Ecto neural progenitor cell (in vitro differentiated cells): ENCODE results near the gene CARD16.
"Not testable (repeated sequence)": the region's sequence is repeated elsewhere in the genome, so short reads cannot be mapped to it uniquely, and the experiment has no call there.

ENCODE experiments used
- DNase-seq: peaks from one replicate; pipeline ENCODE4 v3.0.0-alpha.2; 2018; ENCODE audit warnings: low spot score

The CARD16 gene

DNA sequence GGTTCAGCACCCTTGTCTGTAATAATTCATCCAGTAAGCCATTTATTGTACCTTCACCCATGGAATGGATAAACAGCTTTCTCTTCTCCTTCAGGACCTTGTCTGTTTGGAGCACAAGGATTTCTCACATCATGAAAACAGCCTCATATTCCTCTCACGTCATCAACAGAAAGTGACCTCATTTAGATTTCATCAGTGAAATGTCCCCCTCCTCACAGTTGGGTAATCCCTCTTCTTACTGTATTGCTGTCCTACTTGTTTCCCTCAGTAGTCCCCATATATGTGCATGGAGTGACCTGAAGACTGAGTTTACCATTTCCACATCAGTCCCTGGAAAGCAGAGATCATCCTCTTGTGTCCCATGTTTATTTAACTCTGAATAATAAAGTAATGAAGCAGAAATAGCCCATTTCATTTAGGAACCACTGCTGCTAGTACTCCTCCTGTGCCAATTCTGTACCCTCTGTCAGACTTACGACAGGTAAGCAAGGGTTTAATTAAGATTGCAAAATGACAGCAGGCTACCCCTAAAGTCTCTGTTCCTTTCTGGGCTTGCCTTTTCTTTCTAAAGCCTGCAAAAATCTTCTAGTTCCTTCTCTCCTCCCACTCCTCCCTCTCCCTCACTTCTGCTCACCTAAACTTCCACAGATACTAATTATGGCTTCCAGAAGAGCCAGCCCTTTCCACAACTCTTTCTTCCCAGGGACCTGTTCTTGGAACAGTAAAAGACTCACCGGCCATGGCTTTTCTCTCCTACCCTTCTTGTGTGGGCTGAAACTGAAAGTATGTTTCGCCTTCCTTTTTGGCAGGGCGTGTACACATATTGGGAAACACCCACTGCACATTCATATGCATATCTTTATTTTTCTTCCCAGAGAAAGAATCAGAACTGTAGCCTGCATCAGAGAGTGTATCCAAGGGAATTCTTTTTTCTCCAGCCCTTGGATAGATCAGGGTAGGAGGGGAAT, at the start of gene CARD16:
CARD16 (minus strand) TSS at position 779 of the 968 bp plus-strand sequence; CDS start at position 741, 38 bp downstream.
- not testable (repeated sequence) for DNase-seq

GRCh38 chr11:105092256-105093239, 47.4 kb upstream of the CARD16 start:
- DNase-seq, result no peak

GRCh38 chr11:105081412-105082150, 36.4 kb upstream of the CARD16 start:
- no peak for DNase-seq

- DNase-seq, result not testable (repeated sequence)
Measured at GRCh38 chr11:105080171-105080906, 35.2 kb upstream of the CARD16 start.

DNA sequence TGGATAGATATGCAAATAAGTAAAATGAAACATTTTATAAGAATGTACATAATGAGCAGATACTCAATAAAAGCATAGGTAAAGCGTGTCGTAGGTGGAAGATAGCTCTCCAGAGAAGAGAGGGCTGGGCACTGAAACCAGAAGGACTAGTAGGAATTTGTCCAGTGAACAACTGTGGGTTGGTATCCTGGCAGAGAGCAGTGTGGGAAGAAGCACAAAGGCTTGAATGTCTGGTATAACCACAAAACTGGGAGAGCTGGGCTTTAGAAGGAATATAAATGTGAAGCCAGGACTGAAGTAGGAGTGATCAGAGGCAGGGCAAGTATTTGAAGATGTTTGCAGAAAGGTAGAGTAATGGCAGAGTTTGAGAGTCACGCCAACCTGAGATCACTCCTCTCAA, 33.1 kb upstream of the CARD16 start:
- no peak for DNase-seq

- not testable (repeated sequence) for DNase-seq
Measured at GRCh38 chr11:105077141-105077790, 32.1 kb upstream of the CARD16 start.

DNA sequence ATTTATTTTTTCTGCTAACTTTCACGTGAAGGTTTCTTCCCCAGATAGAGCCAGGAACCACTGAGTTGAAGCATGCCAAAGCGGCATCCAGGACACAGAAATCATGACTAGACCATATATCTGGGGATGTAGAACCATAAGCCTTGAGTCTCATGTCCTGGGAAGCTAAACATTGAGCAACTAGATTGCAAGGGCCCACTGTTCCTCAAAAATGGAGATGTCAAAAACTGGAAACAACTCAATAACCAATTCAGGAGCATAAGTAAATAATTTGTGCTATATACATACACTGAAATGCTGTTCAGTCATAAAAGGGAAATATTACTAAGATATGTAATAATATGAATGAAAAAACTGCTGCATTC, 29.0 kb upstream of the CARD16 start:
- no peak for DNase-seq

DNA sequence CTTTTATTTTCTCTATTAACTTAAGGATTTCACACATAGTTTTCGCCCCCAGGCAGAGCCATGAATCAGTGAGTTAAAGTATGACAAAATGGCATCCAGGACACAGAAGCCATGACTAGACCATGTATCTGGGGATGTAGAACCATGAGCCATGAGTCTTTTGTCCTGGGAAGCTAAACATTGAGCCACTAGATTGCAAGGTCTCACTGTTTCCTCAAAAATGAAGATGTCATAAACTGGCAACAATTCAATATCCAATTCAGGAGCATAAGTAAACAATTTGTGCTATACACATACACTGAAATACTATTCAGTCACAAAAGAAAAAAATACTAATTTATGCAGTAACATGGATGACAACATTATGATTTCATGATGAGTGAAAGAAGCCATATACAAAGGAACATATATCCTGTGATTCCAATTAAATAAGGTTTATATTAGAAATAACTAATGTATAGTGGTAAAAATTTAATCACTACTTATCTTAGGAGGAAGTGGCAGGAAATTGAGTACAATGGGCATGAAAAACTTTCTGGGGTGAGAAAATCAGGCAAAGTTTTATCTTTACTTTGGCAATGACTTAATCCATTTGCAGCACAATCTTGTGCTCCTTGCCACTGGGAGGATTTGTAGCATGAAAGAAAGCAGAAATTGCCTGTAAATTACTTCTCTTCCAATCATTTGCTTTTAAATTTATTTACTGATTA, 28.5 kb upstream of the CARD16 start:
- DNase-seq, result no peak

- not testable (repeated sequence) for DNase-seq
Measured at GRCh38 chr11:105072080-105072479, 26.9 kb upstream of the CARD16 start.

GRCh38 chr11:105071089-105071732, 26.1 kb upstream of the CARD16 start:
- no peak for DNase-seq

GRCh38 chr11:105070306-105070705, 25.2 kb upstream of the CARD16 start:
- DNase-seq, result no peak

DNA sequence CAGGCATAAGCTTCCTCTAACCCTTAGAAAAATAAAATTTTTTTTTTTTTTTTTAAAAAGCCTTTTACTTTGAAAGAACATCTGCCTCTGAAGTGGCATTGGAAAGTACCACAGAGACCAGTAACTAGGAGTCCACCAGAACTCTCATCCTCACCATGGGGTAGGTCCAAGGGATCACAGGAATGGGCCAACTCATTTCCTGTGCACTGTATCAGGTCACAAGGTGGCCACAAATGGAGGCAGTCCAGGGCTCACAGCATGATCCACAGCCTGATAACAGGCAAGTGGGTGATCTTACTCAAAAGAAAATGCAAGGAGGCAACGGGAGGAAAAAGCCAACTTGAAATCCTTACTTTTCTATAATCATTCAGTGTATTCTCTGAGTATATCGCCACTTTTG, 24.6 kb upstream of the CARD16 start:
- DNase-seq, result not testable (repeated sequence)

DNA sequence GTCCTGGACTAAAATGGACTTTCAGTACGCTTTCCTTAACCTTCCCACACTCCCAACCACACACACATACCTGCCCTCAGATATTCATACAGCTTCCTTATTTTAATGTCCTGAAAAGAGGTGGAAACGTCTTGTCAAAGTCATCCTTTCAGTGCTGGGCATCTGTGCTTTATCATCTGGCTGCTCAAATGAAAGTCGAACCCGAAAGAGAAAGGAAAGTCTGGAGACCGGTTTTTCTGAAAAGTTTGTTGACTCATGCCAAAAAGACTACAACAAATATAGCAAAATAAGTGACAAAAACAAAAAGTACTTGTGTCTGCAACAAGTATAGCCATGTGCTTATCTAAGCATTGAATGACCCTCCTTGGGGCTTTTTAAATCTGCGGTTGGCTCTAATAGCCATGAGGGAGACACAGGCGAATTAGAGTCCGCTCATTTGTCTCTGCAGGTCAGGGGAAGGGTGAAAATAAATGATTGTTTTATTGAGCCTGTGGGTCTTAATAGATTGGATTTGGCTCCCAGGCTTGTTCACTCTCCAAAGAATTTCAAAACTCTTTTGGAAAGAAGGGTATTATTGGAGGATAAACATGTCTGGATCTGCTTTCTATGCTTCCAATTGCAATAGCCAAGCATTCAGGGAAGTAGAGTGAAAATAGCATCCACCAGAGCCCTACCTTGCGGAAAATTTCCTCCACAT, 18.3 kb upstream of the CARD16 start:
- not testable (repeated sequence) for DNase-seq

- DNase-seq, result no peak
Measured at GRCh38 chr11:105057432-105057831, 12.3 kb upstream of the CARD16 start.

DNA sequence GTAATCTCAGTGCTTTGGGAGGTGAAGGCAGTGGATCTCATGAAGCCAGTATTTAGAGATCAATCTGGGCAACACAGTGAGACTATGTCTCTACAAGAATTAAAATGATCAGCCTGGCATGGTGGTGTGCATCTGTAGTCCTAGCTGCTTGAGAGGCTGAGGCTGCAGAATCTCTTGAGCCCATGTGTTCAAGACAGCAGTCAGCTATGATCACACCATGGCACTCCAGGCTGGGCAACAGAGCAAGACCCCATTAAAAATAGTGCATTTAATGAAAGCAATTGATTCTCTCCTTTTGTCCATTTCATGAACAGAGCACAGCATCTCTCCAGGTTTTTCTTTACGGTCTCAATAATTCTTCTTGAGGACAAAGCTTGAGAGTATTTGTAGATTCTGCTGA, 11.3 kb upstream of the CARD16 start:
- no peak for DNase-seq

GRCh38 chr11:105054723-105055493, 9.8 kb upstream of the CARD16 start:
- no peak for DNase-seq

GRCh38 chr11:105052487-105052886, 7.4 kb upstream of the CARD16 start:
- no peak for DNase-seq

DNA sequence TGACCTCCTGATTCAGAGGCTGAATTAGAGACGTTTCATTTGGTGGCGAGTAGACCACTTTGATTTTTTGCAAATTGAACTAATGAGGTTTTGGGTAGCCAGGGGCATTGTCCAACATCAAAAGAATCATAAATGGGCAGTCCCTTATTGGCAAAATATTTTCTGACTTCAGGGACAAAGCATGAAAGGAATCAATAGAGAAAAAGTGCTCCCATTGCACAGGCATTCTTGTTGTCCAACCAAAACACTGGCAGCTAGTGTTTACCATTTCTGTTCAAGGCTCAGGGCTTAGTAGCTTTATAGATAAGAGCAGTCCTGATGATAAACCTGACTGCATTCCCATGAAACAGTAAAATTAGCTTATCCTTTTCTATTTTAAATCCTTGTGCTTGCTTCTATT, 6.4 kb upstream of the CARD16 start:
- DNase-seq, result no peak
